NCI-H446 (cell line): ENCODE results near the gene PRR23E.

ENCODE experiments used
- DNase-seq, 2 experiments: peaks; one replicate each; lab custom pipeline; 2025; lab: John Stamatoyannopoulos, UW

PRR23E gene

DNA sequence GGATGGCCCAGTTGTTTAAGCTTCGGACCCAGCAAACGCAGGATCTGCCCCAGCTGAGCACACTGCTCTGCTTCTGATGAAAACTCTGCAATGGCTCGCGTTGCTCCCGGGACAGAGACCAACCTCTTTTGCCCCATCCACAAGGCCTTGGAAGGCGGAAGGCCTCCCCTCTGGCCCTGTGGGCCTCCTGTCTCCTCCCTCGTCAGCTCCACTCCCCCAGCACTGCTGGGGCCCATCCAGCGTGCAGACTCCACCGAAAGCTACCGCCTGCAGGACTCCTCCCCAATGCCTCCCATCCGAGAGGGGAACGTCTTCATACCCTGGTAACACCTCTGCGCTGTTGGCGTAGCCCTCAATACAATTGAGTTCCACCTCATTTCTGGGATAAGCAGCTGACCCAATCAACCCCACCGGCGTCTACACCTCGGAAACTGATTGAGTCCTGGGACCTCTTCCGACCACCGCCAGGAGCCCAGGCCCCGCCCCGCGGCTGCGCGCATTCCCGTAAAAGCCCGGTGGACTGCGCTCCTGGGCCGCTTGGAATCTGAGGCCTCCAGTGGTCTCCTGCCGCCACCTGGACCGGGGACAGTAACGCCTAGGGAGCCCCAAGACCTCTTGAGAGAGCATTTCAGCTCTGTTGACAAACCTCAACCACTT is at the start of gene PRR23E:
Gene PRR23E, plus strand, starts transcription at position 556 of the 657 bp plus-strand sequence. CDS start 3,555 bp downstream, outside the sequence.
- no peak for DNase-seq

- no peak for DNase-seq
Measured at GRCh38 chr3:127143172-127143571, 49.8 kb upstream of the PRR23E start.

DNA sequence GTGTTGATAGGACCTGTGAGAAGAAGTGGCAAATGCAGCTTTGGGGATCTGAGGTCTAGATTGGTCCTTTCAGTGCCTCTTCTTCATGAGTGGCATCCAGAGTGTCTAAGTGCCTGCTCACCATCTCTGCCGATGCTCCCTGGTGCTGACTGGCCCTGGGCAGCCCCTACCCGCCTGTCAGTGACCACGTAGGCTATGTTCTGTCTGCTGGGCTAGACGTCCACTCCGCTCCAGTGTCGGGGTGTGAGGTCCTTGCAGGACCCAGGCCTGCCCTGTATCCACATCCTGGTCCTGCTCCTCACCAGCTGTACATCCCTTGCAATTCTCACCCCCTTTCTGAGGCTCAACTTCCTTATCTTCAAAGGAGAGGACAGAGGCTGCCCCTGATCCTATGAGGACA is 48.3 kb upstream of the PRR23E start:
- DNase-seq, result no peak

GRCh38 chr3:127145266-127145665 is 47.7 kb upstream of the PRR23E start:
- no peak for DNase-seq

GRCh38 chr3:127147291-127147885 is 45.5 kb upstream of the PRR23E start:
- no peak for DNase-seq

DNA sequence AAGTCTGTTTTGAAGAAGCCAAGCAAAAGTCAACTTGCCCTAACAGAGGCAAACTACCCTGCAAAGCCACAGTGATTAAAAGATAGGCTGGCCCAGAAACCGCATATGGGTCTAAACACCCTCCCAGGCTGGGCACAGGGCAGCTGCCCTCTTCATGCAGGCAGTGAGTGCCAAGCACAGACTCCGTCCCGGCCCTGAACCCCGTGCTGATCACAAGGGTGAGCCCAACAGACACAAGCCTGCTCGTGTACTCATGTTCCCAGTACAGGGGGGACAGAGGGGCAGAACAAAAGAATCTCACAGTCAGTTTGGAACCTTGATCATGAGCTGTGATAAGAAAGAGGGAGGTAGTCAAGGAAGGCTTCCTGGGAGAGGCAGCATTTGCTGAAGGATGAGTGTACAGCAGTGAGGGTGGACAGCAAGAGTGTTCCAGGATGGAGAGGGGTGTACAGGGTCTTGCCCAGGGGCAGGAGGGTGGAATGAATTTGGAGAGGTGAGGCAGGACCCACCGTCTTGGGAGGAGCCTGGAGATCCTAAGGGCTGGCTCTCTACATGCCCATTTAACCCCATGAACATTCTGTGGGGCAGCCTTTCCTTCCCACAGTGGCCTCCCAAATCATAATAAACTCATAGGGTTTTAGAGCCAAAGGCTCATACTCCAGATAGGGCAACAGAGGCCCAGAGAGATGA is 43.2 kb upstream of the PRR23E start:
- no peak for DNase-seq

DNA sequence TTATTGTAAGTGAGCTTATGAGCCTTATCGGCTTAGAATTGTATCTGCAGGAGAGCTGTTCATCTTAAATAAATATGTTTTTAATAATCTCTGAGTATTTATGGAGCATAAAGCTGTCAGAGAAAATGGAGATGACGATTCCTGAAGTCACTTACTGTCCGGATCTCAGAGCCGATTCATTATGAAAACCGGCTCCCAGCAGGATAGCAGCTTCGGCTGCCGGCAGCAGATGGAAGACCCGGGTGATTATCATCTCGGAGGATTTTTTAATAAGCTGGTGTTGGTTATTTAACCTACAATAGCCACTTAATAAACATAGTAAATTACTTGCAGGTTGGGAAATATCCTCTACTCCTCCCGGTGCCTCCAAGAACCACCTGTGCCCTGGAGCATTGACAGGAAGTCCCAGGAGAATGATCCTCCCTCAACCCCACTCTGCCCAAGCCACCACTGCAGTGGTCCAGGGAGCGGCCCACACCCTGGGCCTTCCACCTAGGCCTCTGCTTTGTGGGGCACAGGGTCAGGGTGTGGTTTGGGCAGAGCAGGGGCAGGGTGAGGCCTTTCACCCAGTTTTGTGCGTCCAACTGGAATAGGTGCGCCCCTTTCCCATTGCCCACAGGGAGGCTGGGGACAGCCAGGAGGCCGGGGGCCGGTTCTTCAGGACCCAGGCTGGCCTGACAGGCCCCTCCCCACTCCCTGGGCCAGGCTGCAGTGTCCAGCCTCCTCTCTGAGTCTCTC is 42.2 kb upstream of the PRR23E start:
- DNase-seq, result no peak

DNA sequence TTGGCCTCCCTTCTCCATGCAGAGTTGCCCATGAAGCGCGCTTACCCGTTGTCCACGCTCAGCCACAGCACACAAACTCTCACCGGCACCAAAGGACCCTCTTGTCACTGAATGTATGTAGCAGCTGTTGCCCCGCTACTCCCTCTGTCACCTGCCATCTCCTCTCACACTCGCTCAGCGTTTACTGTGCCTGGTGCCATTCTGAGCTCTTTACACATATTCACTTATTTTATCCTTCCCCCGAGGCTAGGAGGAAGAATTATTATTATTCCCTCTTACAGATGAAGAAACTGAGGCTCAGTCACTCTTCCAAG is 41.7 kb upstream of the PRR23E start:
- no peak for DNase-seq

DNA sequence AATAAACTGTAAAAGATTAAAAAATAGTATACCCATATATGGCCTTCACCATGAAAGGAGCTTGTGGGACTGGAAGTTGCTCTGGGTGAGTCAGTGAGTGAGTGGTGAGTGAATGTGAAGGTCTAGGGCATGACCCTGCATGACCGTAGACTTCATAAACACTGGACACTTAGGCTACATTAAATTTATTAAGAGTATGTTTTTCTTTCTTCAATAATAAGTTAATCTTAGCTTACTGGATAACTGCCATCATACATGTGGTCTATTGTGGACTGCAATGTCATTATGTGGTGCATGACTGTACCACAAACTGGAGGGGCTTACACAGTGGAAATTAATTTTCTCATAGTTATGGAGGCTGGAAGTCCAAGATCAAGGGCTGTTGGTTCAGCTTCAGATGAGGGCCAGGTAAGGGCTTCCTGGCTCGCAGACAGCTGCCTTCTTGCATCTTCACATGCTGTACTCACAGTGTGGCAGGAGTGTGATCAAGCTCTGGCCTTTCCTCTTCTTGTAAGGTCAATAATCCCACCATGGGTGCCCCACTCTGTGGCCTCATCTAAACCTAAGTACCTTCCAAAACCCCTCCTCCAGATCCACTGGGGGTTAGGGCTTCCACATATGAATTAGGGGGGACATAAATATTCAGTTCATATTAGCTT is 40.8 kb upstream of the PRR23E start:
- DNase-seq, result no peak

DNA sequence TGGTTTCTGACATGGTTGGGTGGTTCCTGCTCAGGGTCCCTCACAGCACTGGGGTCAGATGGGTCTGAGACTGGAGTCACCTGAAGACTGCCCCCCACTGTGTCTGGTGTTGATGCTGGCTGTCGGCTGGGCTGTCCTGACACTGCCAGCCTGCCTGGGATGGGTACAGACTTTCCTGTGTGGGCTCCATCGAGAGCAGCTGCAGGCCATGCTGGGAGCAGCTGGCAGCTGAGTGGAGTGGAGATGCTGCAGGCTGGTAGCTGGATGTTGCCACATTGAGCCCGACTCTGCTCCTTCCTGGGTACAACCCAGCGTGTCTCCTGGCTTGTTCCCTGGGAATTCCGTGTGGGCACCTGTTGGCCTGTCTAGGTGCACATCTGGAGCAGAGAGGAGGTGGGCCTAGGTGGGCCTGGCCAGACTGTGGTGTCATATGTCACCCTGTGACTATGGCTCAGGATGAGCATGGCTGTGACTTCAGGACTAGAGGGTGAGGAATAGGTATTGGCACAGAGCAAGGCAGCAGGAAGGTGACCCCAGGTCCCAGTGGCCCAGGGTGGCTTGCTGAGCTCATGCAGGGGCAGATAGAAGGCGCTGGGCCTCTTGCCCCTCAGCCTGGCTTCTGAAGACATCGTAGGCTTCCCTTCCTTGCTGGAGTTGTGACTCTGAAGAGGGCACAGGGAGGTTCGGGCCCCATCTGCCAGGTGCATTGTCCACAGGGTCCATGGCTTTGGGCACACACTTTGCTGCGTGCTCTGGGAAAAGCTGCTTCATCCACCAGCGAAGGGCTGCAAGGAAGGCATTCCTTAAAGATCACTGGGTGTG is 40.0 kb upstream of the PRR23E start:
- DNase-seq, result no peak

DNA sequence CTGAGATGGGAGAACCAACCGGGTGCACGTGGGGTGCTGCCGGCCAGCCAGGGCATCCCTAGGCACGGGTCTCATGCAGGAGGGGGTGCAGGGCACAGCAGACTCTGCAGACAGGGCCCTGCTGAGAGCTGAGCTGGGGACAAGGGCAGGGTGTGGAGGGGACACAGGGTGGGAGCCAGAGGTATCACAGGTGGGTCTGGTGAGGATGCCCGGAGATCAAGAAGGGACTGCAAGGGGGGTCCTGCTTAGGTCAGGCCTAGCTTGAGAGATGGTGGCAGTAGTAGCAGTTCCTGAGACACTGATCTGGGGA is 39.5 kb upstream of the PRR23E start:
- DNase-seq, result no peak

DNA sequence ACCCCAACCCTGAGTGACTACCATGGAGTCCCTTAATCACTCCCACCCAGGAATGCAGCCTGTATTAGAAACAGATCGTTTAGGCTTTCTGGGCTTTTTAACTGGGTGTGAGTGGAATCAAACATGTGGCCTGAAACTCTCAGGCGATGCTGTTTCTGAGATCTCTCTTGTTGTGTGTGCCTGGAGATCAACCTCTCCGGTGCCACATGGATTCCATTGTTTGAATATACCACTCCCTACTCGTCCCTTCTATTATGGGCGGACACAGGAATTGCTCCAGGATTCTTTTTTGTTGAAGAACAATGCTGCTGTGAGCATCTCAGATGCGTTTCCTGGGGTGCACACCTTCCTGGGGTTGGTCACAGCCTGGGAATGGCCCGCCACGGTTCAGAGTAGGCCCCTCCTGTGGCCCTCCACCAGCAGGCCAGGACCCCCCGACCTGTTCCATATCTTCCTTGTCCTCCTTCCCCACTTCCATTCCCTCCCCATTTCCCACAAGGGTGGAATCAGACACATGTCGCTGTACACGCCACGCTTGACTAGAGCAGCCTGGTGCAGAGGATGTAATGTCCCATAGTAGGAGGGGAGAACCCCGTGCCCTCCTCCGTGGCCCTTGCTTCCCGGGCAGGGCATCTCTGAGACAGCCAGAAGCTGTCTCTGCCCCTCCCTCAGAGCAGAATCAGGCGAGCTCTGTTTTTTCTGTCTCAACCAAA is 36.4 kb upstream of the PRR23E start:
- no peak for DNase-seq

GRCh38 chr3:127157171-127157828 is 35.6 kb upstream of the PRR23E start:
- peak; percentile 57 to 66 for DNase-seq

GRCh38 chr3:127158614-127159229 is 34.2 kb upstream of the PRR23E start:
- no peak for DNase-seq

DNA sequence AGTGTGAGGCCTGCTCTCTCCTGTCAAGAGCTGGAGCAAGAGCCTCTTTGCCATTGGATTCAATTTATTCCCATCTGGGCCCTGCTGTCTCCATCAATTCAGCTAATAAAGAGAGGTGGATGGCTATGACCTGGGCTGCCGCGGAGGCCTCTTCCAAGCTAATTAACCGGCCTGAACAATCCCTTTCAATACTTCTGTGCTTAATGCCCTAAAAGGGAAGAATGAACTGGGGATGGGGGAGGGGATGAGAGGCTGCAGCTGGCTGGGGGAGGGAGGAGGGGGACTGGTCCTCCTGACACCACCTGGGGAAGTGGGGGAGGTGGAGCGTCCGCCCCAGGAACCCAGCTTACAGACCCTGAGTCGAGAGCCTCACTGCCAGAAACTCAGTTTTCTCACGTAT is 33.4 kb upstream of the PRR23E start:
- no peak for DNase-seq

GRCh38 chr3:127161236-127161635 is 31.7 kb upstream of the PRR23E start:
- no peak for DNase-seq

DNA sequence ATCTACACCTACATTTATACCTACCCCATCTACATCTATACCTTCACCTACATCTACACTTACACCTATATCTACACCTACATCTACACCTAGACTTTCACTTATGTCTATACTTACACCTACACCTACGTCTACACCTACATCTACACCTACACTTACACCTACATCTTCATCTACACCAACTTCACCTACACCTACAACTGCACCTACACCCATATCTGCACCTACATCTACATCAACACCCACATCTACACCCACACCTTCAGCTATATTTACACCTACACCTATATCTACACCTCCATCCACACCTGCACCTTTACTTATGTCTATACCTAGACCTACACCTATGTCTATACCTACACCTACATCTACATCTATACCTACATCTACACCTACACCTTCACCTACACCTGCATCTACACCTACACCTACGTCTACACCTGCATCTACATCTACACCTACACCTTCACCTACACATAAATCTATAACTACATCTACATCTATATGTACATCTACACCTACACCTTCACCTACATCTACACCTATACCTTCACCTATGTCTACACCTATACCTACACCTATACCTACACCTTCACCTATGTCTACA is 30.9 kb upstream of the PRR23E start:
- DNase-seq, result no peak

DNA sequence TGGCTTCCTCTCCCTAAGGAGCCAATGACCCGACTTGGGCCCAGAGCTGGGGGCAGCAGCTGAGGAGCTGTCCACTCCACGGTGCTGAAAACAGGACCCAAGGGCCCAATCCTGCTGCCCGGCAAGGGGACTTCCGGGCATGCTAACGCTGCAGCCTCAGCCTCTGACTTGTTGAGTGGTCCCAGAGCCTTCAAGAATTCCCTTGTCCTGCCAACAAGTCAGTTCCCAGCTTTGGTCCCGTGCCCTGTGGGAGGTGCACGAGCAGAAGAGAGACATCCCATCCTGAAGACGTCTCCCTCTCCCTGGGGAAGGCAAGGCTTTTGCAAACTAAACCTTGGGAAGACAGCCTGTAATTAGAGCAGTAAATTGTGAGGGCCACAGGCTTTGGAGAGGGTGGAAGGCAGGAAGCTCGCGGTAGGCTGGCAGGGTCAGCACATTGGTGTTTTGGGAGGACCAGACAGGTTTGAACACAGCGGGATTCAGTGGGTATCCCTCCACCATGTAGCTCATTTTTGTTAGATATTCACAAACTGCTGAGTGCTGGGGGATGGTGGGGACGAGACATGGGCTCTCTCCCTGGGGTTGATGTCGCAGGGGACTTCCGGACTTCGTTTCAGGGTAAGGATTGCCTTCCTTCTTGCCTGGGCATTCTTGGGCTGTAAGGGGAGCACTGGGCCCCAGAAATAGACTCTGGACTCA is 29.8 kb upstream of the PRR23E start:
- DNase-seq, result no peak

- no peak for DNase-seq
Measured at GRCh38 chr3:127164615-127165014, 28.3 kb upstream of the PRR23E start.
